ENCODE results near the gene TMEM43. TPM values are rescaled to one million over a fixed set of nuclear protein-coding genes. Genes with fewer than 3 reads are reported as not detected.

Gene TMEM43
- 63.9 to 82.9 TPM (median 79.2 TPM) in 5 replicates for total RNA-seq (2022; extraction: Qiagen RNA extraction; ENCODE audit: low read depth)

GRCh38 chr3:14124615-14125192, at the start of gene TMEM43, which contains the start of gene CHCHD4:
TMEM43 (plus strand) TSS chr3:14125052; CDS start chr3:14125194, 142 bp downstream.
CHCHD4 (minus strand) TSS chr3:14124870; CDS start chr3:14124676, 194 bp downstream.

GRCh38 chr3:14178247-14179113, 53.6 kb downstream of the TMEM43 start, which contains the start of the genes LSM3 and XPC:
LSM3 (plus strand) TSS chr3:14178817; CDS start chr3:14178861, 44 bp downstream.
XPC (minus strand) TSS chr3:14178601; CDS start chr3:14178568, 33 bp downstream.

Other genes with a start within 250 kb of the TMEM43 start
- 0.12 to 0.22 TPM (median 0.16 TPM) in 5 replicates for gene WNT7A, start 245.0 kb upstream of the TMEM43 start, total RNA-seq (2022; extraction: Qiagen RNA extraction; ENCODE audit: low read depth)
- gene CHCHD4, start 182 bp upstream of the TMEM43 start, total RNA-seq (2022; extraction: Qiagen RNA extraction; ENCODE audit: low read depth) = 33.7 to 41.1 TPM (median 39.4 TPM) in 5 replicates
- gene XPC, start 53.5 kb downstream of the TMEM43 start, total RNA-seq (2022; extraction: Qiagen RNA extraction; ENCODE audit: low read depth) = 25.7 to 33.0 TPM (median 31.9 TPM) in 5 replicates
- 19.7 to 30.1 TPM (median 20.9 TPM) in 5 replicates for gene LSM3, start 53.8 kb downstream of the TMEM43 start, total RNA-seq (2022; extraction: Qiagen RNA extraction; ENCODE audit: low read depth)

All from A549 treated with RU486 at 1 μM for 4 hours (cell line).